Fibroblast of lung (primary cell): ENCODE data around the gene ZNF691.

Experiments
- CTCF ChIP-seq, 2 donors: IDR thresholded peaks in 1 of 2; conservative IDR thresholded peaks in 1 of 2; 1 replicate in 1 of 2; 2 replicates in 1 of 2; pipeline ENCODE4 v1.5.1; 2011 to 2012; ENCODE audit warnings: low read length in 2 of 2, control low read depth in 1 of 2, inconsistent platforms in 1 of 2, low read depth in 1 of 2, mild to moderate bottlenecking in 1 of 2
- EZH2 ChIP-seq: IDR thresholded peaks from 2 replicates; pipeline ENCODE4 v1.5.1; 2012; ENCODE audit warnings: low read length, control low read depth, mild to moderate bottlenecking; ENCODE audit errors: missing control alignments

- TF ChIP-seq CTCF (conservative IDR thresholded peaks at IDR 0.05 in 1 of 2, IDR thresholded peaks at IDR 0.05 in 1 of 2; ENCODE audit: low read depth in 1 of 2, low read length in 2 of 2) (no peak), EZH2 (no peak)
Measured at GRCh38 chr1:42889264-42889663, 42.9 kb downstream of the ZNF691 start.
